Type B pancreatic cell (in vitro differentiated cells): ENCODE data around the gene DAPK1. TPM values are rescaled to one million over a fixed set of nuclear protein-coding genes. Genes with fewer than 3 reads are reported as not detected.

Experiments
- DNase-seq: peaks from one replicate; pipeline ENCODE4 v3.0.0; 2021; ENCODE audit warnings: mixed read lengths; ENCODE audit not compliant: unreplicated experiment; ENCODE audit errors: extremely low spot score
- H3K27ac Mint-ChIP-seq: 2 replicates; pipeline ENCODE4 v1.8.0; 2021; ENCODE audit warnings: mild to moderate bottlenecking, mixed read lengths
- H3K27me3 Mint-ChIP-seq: 2 replicates; pipeline ENCODE4 v1.8.0; 2021; ENCODE audit warnings: mixed read lengths
- H3K36me3 Mint-ChIP-seq: 2 replicates; pipeline ENCODE4 v1.8.0; 2021; ENCODE audit warnings: mixed read lengths
- H3K4me1 Mint-ChIP-seq: one replicate; pipeline ENCODE4 v1.8.0; 2021; ENCODE audit warnings: mixed read lengths; ENCODE audit not compliant: unreplicated experiment
- H3K4me3 Mint-ChIP-seq: 2 replicates; pipeline ENCODE4 v1.8.0; 2021; ENCODE audit warnings: mild to moderate bottlenecking, mixed read lengths
- H3K9me3 Mint-ChIP-seq: 2 replicates; pipeline ENCODE4 v1.8.0; 2021; ENCODE audit warnings: mixed read lengths
- total RNA-seq: library from RNA; stranded (reverse); gene quantifications from 2 replicates; pipeline ENCODE4 v1.2.1, GENCODE V29; 2021; ENCODE audit warnings: low replicate concordance
- TF ChIP-seq, protein P1 (sequence below): fragments of 200-600 bp; sonication (generic); conservative IDR thresholded peaks from 2 replicates; pipeline ENCODE4 v1.5.0; 2021; ENCODE audit warnings: antibody characterized with exemption, mild to moderate bottlenecking

The DAPK1 gene
- total RNA-seq, 1 donor from 2014 or later = 160 TPM

DNA sequence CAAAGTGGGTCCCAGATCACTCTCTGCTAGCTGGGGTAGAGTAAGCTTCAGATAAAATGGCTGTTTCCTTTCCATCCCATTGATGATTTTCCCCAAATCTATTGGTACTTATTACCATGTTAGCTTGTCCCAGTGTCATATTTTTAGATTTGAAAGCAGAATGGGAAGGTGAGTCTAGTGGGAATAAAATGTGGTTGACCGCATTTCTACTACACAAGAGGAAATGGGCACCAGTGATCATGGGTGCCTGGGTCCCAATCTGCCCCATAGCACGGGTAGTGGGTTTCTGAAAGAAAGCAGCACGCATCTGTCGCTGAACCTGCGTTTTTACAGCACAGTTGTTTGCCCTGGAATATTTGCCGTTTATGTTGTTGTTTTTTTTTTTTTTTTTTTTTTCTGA, 20.1 kb downstream of the DAPK1 start:
- H3K9me3 Mint-ChIP-seq = peaks cover 4% of the 10 kb centered on the region
- no peak for DNase-seq
- TF ChIP-seq, protein P1, sequence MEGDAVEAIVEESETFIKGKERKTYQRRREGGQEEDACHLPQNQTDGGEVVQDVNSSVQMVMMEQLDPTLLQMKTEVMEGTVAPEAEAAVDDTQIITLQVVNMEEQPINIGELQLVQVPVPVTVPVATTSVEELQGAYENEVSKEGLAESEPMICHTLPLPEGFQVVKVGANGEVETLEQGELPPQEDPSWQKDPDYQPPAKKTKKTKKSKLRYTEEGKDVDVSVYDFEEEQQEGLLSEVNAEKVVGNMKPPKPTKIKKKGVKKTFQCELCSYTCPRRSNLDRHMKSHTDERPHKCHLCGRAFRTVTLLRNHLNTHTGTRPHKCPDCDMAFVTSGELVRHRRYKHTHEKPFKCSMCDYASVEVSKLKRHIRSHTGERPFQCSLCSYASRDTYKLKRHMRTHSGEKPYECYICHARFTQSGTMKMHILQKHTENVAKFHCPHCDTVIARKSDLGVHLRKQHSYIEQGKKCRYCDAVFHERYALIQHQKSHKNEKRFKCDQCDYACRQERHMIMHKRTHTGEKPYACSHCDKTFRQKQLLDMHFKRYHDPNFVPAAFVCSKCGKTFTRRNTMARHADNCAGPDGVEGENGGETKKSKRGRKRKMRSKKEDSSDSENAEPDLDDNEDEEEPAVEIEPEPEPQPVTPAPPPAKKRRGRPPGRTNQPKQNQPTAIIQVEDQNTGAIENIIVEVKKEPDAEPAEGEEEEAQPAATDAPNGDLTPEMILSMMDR = no peak
- no peaks in the 10 kb centered on the region for H3K27me3 Mint-ChIP-seq
- H3K27ac Mint-ChIP-seq = peak overlapping the region; percentile 14
- H3K36me3 Mint-ChIP-seq = peaks cover 65% of the 10 kb centered on the region
- H3K4me1 Mint-ChIP-seq = peaks cover 41% of the 10 kb centered on the region
- no peak overlapping the region for H3K4me3 Mint-ChIP-seq

DNA sequence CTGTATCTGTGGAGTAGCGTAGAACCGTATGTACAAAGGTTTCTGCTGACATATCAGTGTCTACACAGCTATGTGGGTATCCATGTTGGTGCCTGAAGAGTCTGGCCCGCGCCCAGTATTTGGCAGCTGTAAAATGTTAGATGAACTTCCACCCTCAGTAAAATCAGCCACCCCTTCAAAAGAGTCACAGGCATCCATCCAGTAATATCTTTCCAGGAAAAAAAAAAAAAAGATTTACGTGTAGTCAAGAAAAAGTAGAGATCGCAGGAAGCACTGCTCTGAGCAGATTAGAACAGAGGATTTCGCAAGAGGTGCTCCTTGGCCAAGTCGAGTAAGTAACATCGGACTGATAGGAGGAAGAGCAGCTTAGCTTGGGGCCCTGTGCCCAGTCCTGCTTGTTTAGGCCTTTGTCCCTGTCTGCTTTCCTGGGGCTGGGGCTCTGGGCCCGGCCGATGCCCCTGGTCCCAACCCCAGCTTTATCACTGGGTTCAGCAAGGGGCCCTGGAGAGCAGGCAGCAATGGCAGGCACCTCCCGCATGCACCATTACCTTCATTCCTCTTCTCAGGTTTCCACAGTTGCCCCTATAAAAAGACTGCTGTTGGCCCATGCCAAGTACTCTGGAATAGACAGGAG, 21.2 kb downstream of the DAPK1 start:
- peaks cover 4% of the 10 kb centered on the region for H3K9me3 Mint-ChIP-seq
- H3K4me1 Mint-ChIP-seq = peaks cover 31% of the 10 kb centered on the region
- no peak overlapping the region for H3K4me3 Mint-ChIP-seq
- no peak overlapping the region for H3K27ac Mint-ChIP-seq
- TF ChIP-seq, protein P1 = no peak
- H3K27me3 Mint-ChIP-seq = no peaks in the 10 kb centered on the region
- DNase-seq = no peak
- peaks cover 55% of the 10 kb centered on the region for H3K36me3 Mint-ChIP-seq

DNA sequence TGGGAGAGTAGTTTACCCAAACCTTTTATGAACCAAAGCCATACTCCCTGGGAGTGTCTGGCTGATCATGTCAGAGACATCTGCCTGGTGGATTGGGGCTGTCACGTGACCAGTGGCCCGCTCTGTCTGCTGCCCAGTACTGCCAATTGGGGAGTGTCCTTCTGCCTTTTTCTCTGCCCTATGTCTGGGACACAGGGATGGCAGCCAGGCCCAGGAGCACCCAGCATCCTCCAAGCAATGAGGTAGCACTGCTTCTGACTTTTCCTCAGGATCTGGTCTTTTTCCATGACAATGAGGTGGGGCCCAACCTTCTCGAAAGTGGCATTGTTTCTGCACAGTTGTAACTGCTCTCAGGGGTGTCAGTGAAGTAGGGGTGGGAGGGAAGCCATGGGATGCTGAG, 21.8 kb downstream of the DAPK1 start:
- Mint-ChIP-seq H3K36me3 (peaks cover 52% of the 10 kb centered on the region), H3K9me3 (peaks cover 4% of the 10 kb centered on the region), H3K27me3 (no peaks in the 10 kb centered on the region), H3K4me1 (peaks cover 24% of the 10 kb centered on the region), H3K27ac (no peak overlapping the region), H3K4me3 (no peak overlapping the region)
- TF ChIP-seq, protein P1 = no peak
- DNase-seq = no peak

DNA sequence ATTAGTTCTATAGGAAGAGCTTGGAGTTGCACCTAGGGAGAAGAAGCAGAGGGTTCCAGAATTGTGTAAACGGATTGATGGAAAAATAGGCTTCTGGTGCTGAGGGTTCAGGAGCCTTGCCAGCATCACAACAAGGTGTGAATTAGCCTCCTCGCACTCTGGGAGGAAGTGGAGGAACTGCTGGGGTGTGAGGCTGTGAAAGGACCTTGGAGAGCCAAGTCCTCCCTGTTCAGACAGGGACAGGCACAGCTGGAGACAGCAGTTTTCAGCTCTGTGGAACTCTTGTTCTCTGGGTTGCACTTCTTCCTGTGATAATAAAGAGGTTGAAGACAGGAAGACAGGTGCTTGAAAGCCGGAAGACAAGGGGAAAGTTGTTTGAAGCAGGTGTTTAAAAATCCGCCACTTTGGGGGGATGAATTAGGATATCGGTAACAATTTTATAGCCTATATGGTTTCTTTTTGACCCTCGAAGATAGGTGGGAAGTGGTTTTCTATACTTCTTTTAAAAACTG, 22.6 kb downstream of the DAPK1 start:
- no peaks in the 10 kb centered on the region for H3K27me3 Mint-ChIP-seq
- H3K27ac Mint-ChIP-seq = no peak overlapping the region
- DNase-seq = no peak
- H3K4me1 Mint-ChIP-seq = peaks cover 18% of the 10 kb centered on the region
- TF ChIP-seq, protein P1 = no peak
- peaks cover 47% of the 10 kb centered on the region for H3K36me3 Mint-ChIP-seq
- H3K9me3 Mint-ChIP-seq = peaks cover 4% of the 10 kb centered on the region
- H3K4me3 Mint-ChIP-seq = no peak overlapping the region

DNA sequence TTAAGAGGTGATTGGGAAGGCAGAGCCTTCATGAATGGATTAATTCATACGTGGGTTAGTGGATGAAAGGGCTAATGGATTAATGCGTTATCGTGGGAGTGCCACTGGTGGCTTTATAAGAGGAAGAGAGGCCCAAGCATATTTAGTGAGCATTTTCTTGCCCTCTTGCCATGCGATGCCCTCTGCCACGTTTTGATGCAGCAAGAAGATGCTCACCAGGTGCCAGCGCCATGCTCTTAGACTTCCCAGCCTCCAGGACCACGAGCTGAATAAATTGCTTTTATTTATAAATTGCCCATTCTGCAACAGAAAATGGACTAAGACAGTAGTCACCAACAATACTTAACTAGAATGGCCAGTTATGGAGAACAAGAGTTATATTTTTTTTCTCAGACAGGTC, 24.2 kb downstream of the DAPK1 start:
- H3K4me3 Mint-ChIP-seq = no peak overlapping the region
- TF ChIP-seq, protein P1 = no peak
- H3K4me1 Mint-ChIP-seq = peaks cover 6% of the 10 kb centered on the region
- no peak for DNase-seq
- H3K36me3 Mint-ChIP-seq = peaks cover 39% of the 10 kb centered on the region
- H3K9me3 Mint-ChIP-seq = peaks cover 4% of the 10 kb centered on the region
- no peaks in the 10 kb centered on the region for H3K27me3 Mint-ChIP-seq
- no peak overlapping the region for H3K27ac Mint-ChIP-seq
